HEK293 (cell line): ENCODE results near the gene DRG1.

Experiments
- ZNF239 ChIP-seq: fragments of 450-650 bp; formaldehyde crosslinking; IDR thresholded peaks from 2 replicates; pipeline ENCODE4 v1.5.1; 2016; ENCODE audit warnings: missing biosample characterization, missing genetic modification characterization
- ZSCAN30 ChIP-seq: fragments of 450-650 bp; IDR thresholded peaks from 2 replicates; pipeline ENCODE4 v1.5.1; 2018; ENCODE audit warnings: missing biosample characterization, mild to moderate bottlenecking, missing genetic modification characterization, moderate library complexity
- TF ChIP-seq, protein P1 (sequence below): fragments of 450-650 bp; formaldehyde crosslinking; IDR thresholded peaks from 2 replicates; pipeline ENCODE4 v1.5.1; 2016; ENCODE audit warnings: missing biosample characterization, missing genetic modification characterization

DNA sequence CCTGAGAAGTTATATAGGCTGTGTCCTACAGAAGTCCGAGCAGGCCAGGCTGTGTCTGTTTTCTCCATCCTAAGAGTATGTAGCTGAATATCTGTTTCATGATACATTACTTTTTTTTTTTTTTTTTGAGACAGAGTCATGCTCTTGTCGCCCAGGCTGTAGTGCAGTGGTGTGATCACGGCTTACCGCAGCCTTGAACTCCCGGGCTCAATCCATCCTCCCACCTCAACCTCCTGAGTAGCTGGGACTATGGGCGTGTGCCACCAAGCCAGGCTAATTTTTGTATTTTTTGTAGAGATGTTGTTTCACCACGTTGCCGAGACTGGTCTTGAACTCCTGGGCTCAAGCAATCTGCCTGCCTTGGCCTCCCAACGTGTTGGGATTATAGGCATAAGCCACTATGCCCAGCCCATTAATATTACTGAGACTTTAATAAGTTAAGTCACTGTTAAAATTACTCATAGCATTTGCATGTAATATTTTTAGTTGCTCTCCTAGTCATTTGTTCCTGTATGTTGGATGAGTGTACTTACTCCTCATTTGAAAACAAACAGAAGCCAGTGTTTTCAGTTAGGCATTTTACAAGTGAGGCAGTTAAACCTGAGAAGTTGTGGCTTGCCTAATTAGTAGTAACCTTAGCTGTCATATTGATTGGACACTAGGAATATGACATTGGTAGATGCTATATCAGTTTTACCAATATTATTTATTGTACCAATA lies 26.1 kb downstream of the DRG1 start:
- TF ChIP-seq ZSCAN30 (tag by site-specific recombination) = no peak
- TF ChIP-seq, protein P1, sequence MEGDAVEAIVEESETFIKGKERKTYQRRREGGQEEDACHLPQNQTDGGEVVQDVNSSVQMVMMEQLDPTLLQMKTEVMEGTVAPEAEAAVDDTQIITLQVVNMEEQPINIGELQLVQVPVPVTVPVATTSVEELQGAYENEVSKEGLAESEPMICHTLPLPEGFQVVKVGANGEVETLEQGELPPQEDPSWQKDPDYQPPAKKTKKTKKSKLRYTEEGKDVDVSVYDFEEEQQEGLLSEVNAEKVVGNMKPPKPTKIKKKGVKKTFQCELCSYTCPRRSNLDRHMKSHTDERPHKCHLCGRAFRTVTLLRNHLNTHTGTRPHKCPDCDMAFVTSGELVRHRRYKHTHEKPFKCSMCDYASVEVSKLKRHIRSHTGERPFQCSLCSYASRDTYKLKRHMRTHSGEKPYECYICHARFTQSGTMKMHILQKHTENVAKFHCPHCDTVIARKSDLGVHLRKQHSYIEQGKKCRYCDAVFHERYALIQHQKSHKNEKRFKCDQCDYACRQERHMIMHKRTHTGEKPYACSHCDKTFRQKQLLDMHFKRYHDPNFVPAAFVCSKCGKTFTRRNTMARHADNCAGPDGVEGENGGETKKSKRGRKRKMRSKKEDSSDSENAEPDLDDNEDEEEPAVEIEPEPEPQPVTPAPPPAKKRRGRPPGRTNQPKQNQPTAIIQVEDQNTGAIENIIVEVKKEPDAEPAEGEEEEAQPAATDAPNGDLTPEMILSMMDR (tag by site-specific recombination) = no peak
- TF ChIP-seq ZNF239 (tag by site-specific recombination) = no peak
